T-helper 1 cell treated with Interleukin-12 subunit alpha and Interleukin-12 subunit beta and Interleukin-4 antibody, amounts not matched to agents 30 μg/mL and 1 μg/mL, for 36 hours (primary cell): ENCODE data around the gene BHLHA15.

Source experiments
- H3K27ac Mint-ChIP-seq: one replicate; pipeline ENCODE4 v1.8.0; 2021; ENCODE audit warnings: mild to moderate bottlenecking, mixed read lengths
- H3K27me3 Mint-ChIP-seq: one replicate; pipeline ENCODE4 v1.8.0; 2021; ENCODE audit warnings: low read depth, mixed read lengths
- H3K36me3 Mint-ChIP-seq: one replicate; pipeline ENCODE4 v1.8.0; 2021; ENCODE audit warnings: low read depth, mixed read lengths
- H3K4me1 Mint-ChIP-seq: one replicate; pipeline ENCODE4 v1.8.0; 2021; ENCODE audit warnings: low read depth, mixed read lengths
- H3K4me3 Mint-ChIP-seq: one replicate; pipeline ENCODE4 v1.8.0; 2021; ENCODE audit warnings: mild to moderate bottlenecking, moderate library complexity, mixed read lengths
- H3K9me3 Mint-ChIP-seq: one replicate; pipeline ENCODE4 v1.8.0; 2021; ENCODE audit warnings: mixed read lengths

The BHLHA15 gene

DNA sequence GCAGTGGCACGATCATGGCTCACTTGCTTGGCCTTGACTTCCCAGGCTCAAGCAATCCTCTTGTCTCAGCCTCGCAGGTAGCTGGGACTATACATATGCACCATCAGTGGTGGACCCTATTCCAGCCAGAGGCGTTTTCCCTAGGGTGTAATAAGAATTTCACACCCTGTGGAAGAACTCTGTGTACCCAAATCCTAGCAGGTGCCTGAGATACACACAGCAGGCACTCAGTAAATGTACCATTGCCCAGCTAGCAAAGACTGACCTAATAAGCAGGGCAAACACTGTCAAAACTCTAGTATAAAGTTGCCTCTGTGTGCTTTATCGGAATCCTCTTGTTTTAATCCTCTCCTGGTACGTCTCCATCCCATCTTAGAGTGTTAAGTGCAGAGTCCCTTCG lies 33.7 kb upstream of the BHLHA15 start:
- H3K9me3 Mint-ChIP-seq: no peaks in the 10 kb centered on the region
- H3K4me3 Mint-ChIP-seq: no peak overlapping the region
- H3K36me3 Mint-ChIP-seq: peaks cover 6% of the 10 kb centered on the region
- H3K27me3 Mint-ChIP-seq: no peaks in the 10 kb centered on the region
- H3K27ac Mint-ChIP-seq: no peak overlapping the region
- H3K4me1 Mint-ChIP-seq: no peaks in the 10 kb centered on the region

DNA sequence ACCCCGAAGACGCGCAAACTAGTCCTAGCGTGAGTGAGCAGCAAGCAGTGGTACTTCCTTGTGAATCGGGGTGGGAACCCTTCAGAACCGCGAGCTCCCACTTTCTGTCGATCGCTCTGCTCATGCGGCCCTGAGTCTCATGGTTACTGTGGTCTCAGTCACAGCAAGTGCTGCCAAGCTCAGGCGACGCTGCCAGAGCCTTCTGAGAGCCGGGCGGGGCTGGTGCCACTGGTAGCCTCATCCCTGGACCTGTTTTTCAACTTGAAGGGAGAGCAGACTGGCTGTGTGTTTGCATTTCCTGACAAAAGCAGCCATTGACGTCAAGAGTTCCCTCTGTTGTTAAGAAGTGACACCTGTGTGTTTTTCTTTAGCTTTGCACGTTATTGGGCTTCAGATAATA lies 32.9 kb upstream of the BHLHA15 start:
- Mint-ChIP-seq H3K9me3 (no peaks in the 10 kb centered on the region), H3K36me3 (peaks cover 4% of the 10 kb centered on the region), H3K27me3 (no peaks in the 10 kb centered on the region), H3K4me1 (no peaks in the 10 kb centered on the region), H3K27ac (no peak overlapping the region), H3K4me3 (no peak overlapping the region)

DNA sequence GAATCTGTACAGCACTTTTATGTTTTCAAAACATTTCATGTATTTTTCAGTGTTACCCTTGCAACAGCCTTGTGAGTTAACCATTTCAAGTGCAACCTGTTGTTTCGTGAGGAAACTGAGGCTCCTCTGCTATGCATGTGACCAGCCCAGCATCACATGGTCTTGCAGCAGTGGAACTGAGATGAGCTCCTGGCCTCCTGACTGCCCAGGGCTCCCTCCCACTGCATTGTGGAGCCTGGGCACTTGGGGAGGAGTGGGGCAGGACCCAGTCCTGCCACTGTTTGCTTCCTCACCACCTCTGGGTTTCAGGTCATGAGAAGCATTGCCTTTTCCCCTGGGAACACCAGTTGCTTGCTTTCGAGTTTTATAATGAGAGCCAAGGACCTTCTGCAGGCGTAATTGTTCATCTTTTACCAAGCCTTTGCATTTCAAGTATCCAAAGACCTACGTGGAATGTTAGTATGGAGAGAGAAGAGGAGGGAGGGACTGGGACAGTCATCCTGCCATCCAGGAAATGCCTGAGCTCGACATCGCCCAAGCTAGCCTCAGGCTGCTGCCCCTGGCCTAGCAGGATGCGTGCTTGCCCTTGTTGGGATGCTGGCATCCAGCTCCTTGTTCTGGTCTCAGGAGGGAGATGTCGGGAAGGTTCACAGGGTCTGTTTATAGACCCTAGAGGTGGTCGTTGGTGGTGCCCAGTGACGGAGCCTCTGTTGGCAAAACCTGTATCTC lies 32.3 kb upstream of the BHLHA15 start:
- H3K27ac Mint-ChIP-seq: no peak overlapping the region
- no peaks in the 10 kb centered on the region for H3K4me1 Mint-ChIP-seq

DNA sequence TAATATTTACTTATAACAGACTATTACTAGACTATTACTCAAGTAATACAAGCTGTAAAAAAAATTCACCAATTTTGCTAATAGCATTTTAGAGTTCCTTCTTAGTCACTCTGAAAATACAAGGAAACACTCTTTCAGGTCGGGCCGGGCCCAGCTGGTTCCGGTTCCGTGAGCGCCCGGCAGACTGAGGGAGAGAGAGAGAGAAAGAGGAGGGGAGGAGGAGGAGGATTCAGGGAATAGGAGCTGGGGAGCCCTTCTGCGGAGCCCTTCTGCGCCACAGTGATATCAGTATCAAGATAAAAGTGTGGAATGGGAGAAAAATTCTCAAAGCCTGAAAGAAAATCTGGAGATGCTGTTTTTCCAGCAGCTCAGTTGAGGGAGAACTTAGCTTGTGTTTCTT lies 30.5 kb upstream of the BHLHA15 start:
- H3K27ac Mint-ChIP-seq: no peak overlapping the region
- no peaks in the 10 kb centered on the region for H3K4me1 Mint-ChIP-seq
- no peaks in the 10 kb centered on the region for H3K27me3 Mint-ChIP-seq
- H3K4me3 Mint-ChIP-seq: no peak overlapping the region
- H3K9me3 Mint-ChIP-seq: no peaks in the 10 kb centered on the region
- H3K36me3 Mint-ChIP-seq: no peaks in the 10 kb centered on the region

More for the DNA sequence above, 32.3 kb upstream of the BHLHA15 start:
- Mint-ChIP-seq H3K9me3 (no peaks in the 10 kb centered on the region), H3K4me3 (no peak overlapping the region), H3K36me3 (peaks cover 4% of the 10 kb centered on the region), H3K27me3 (no peaks in the 10 kb centered on the region)

DNA sequence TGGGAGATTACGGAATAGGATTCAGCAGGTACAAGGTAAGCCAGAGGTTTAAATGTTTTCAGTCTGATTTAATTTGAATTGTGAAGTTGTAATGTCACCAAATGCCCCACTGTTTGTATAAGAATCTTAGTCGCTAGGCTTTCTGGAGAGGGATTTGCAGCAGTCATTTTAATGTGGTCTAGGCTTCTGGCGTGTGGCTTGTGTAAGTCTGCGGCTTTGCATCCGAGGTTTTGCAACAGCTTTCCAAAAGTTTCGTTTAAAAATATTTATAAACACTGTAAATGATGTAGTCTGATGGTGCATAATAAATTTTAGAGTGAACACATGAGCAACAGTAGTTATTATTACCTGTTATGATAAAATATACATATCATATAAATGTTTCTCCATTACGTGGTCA lies 26.1 kb upstream of the BHLHA15 start:
- H3K36me3 Mint-ChIP-seq: peaks cover 7% of the 10 kb centered on the region
- H3K27me3 Mint-ChIP-seq: no peaks in the 10 kb centered on the region
- H3K27ac Mint-ChIP-seq: no peak overlapping the region
- H3K9me3 Mint-ChIP-seq: no peaks in the 10 kb centered on the region
- H3K4me3 Mint-ChIP-seq: no peak overlapping the region
- H3K4me1 Mint-ChIP-seq: peaks cover 6% of the 10 kb centered on the region

DNA sequence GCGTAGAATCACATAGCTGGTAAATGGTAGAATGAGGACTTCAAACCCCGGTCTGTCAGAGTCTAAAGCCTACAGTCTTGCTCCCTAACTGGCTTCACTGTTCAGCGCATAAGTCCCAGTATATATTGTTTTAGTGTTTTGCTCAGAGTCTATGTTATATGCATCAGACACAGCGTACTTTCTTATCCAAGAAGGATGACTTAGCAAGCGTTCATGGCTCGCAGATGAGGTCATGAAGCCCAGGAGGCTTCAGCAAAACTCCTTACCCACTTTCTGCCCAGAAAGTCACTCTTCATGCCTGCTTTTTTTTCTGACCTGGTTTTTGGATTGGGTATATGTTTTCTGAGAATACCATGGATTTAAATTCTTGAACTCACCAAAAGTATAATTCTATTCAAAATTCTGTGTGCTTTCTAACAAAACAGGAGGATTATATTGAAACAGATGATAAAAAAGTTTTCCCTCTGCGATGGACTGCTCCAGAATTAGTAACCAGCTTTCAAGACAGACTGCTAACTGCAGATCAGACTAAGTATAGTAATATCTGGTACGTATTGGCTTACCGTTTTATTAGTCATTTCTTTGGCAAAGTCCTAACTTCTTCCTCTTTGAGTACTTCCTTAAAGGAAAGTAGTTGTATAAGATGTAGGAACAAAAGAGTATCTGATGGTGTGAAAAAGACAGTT lies 24.6 kb upstream of the BHLHA15 start:
- H3K9me3 Mint-ChIP-seq: no peaks in the 10 kb centered on the region
- H3K27me3 Mint-ChIP-seq: no peaks in the 10 kb centered on the region
- H3K4me1 Mint-ChIP-seq: peaks cover 7% of the 10 kb centered on the region
- no peak overlapping the region for H3K4me3 Mint-ChIP-seq
- peaks cover 9% of the 10 kb centered on the region for H3K36me3 Mint-ChIP-seq
- H3K27ac Mint-ChIP-seq: no peak overlapping the region

DNA sequence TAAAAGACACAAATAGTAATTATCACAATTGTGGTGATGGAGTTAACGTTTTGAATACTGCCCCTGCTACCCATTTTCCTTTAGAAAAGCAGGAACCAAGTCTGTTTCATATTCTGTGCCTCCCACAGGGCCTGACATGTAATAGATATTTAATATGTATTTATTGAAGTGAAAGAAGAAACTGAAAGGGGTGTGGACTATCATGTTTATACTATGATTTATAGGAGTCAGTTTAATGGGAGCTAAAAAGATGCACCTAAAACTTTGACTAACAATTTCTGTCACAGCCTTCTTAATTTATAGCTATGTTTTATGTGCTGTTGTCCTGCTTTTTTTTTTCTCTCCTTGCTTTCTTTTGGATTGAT lies 24.1 kb upstream of the BHLHA15 start:
- H3K4me3 Mint-ChIP-seq: no peak overlapping the region
- peaks cover 7% of the 10 kb centered on the region for H3K4me1 Mint-ChIP-seq
- peaks cover 9% of the 10 kb centered on the region for H3K36me3 Mint-ChIP-seq
- H3K9me3 Mint-ChIP-seq: no peaks in the 10 kb centered on the region
- H3K27ac Mint-ChIP-seq: no peak overlapping the region
- H3K27me3 Mint-ChIP-seq: no peaks in the 10 kb centered on the region

DNA sequence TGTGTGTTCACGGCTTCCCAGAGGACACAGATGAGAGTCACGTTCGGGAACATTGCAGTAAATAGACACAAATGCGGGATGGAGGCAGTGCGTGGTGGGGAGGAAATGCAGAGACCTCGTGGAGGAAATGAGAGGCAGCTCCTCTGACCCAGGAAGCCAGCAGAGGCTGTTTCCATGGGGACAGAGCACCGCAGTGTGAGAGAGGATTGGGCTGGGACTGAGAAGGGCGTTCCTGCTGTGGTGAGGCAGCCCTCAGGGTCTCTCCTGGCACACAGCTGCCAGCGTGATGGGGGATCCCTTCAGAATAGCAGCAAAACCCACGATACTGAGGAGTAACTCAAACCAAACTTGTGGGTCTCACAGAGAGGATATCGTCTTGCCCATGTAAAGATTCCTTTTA lies 21.7 kb upstream of the BHLHA15 start:
- H3K27ac Mint-ChIP-seq: no peak overlapping the region

DNA sequence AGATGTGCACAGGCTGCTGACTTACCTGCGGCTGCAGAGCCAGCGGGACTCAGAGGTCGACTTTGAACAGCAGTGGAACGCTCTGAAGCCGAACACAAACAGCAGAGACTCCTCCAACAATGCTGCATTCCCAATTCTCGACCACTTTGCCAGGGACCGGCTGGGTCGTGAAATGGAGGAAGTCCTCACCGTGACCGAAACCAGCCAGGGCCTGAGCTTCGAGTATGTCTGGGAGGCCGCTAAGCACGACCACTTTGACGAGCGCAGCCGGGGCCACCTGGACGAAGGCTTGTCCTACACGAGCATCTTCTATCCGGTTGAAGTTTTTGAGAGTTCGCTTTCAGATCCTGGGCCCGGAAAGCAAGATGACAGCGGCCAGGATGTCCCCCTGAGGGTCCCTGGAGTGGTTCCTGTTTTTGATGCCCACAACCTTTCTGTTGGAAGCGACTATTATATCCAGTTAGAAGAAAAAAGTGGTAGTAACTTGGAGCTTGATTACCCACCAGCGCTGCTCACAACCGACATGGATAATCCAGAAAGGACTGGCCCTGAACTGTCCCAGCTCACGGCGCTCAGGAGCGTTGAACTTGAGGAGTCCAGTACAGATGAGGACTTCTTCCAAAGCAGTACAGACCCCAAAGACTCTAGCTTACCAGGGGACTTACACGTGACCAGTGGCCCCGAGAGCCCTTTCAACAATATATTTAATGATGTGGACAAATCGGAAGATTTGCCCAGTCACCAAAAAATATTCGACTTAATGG lies 19.4 kb upstream of the BHLHA15 start:
- H3K4me1 Mint-ChIP-seq: peaks cover 7% of the 10 kb centered on the region

More for the DNA sequence above, 21.7 kb upstream of the BHLHA15 start:
- no peaks in the 10 kb centered on the region for H3K27me3 Mint-ChIP-seq
- H3K4me1 Mint-ChIP-seq: peaks cover 7% of the 10 kb centered on the region
- peaks cover 9% of the 10 kb centered on the region for H3K36me3 Mint-ChIP-seq
- no peak overlapping the region for H3K4me3 Mint-ChIP-seq
- H3K9me3 Mint-ChIP-seq: no peaks in the 10 kb centered on the region

DNA sequence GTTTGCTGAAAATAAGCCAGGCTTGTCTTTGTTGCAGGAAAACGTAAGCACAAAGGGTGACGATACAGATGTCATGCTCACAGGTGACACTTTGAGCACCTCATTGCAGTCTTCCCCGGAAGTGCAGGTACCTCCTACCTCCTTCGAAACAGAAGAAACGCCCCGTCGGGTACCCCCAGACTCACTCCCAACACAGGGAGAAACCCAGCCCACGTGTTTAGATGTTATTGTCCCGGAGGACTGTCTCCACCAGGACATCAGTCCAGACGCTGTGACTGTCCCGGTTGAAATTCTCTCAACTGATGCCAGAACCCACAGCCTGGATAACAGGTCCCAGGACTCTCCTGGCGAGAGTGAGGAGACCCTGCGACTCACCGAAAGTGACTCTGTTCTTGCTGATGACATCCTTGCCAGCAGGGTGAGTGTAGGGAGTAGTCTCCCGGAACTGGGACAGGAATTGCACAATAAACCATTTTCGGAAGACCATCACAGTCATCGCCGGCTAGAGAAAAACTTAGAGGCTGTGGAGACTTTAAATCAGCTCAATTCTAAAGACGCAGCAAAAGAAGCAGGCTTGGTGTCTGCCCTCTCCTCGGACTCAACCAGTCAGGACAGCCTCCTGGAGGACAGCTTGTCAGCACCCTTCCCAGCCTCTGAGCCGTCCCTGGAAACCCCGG lies 18.3 kb upstream of the BHLHA15 start:
- H3K27me3 Mint-ChIP-seq: no peaks in the 10 kb centered on the region
- H3K36me3 Mint-ChIP-seq: peaks cover 9% of the 10 kb centered on the region
- H3K4me3 Mint-ChIP-seq: no peak overlapping the region
- H3K4me1 Mint-ChIP-seq: peaks cover 7% of the 10 kb centered on the region
- no peaks in the 10 kb centered on the region for H3K9me3 Mint-ChIP-seq
- H3K27ac Mint-ChIP-seq: no peak overlapping the region

More for the DNA sequence above, 19.4 kb upstream of the BHLHA15 start:
- no peak overlapping the region for H3K4me3 Mint-ChIP-seq
- no peaks in the 10 kb centered on the region for H3K27me3 Mint-ChIP-seq
- no peaks in the 10 kb centered on the region for H3K9me3 Mint-ChIP-seq
- peaks cover 9% of the 10 kb centered on the region for H3K36me3 Mint-ChIP-seq
- no peak overlapping the region for H3K27ac Mint-ChIP-seq

DNA sequence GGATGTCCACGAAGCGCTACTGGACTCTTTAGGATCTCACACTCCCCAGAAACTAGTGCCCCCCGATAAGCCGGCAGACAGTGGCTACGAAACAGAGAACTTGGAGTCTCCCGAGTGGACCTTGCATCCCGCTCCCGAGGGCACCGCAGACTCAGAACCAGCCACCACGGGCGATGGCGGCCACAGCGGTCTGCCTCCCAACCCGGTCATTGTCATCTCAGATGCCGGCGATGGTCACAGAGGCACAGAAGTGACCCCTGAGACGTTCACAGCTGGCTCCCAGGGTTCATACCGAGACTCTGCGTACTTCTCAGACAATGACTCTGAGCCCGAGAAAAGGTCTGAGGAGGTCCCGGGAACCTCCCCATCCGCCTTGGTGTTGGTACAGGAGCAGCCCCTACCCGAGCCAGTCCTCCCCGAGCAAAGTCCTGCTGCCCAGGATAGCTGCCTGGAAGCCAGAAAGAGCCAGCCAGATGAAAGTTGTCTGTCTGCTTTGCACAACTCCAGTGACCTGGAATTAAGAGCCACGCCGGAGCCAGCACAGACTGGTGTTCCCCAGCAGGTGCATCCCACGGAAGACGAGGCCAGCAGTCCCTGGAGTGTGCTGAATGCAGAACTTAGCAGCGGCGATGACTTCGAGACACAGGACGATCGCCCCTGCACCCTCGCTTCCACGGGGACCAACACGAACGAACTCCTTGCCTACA lies 17.6 kb upstream of the BHLHA15 start:
- peaks cover 7% of the 10 kb centered on the region for H3K36me3 Mint-ChIP-seq
- no peak overlapping the region for H3K27ac Mint-ChIP-seq
- H3K4me3 Mint-ChIP-seq: no peak overlapping the region
- H3K4me1 Mint-ChIP-seq: peaks cover 7% of the 10 kb centered on the region
- H3K9me3 Mint-ChIP-seq: no peaks in the 10 kb centered on the region
- no peaks in the 10 kb centered on the region for H3K27me3 Mint-ChIP-seq

DNA sequence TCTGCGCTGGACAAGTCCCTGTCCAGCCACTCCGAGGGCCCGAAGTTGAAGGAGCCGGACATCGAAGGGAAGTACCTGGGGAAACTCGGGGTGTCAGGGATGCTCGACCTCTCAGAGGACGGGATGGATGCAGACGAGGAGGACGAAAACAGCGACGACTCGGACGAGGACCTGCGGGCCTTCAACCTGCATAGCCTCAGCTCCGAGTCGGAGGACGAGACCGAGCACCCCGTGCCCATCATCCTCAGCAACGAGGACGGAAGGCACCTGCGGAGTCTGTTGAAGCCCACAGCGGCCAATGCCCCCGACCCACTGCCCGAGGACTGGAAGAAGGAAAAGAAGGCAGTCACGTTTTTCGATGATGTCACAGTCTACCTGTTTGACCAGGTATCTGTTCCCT lies 17.1 kb upstream of the BHLHA15 start:
- peaks cover 3% of the 10 kb centered on the region for H3K9me3 Mint-ChIP-seq
- H3K4me1 Mint-ChIP-seq: peaks cover 5% of the 10 kb centered on the region
- H3K27me3 Mint-ChIP-seq: no peaks in the 10 kb centered on the region
- no peak overlapping the region for H3K27ac Mint-ChIP-seq
- H3K36me3 Mint-ChIP-seq: peaks cover 6% of the 10 kb centered on the region
- H3K4me3 Mint-ChIP-seq: no peak overlapping the region

DNA sequence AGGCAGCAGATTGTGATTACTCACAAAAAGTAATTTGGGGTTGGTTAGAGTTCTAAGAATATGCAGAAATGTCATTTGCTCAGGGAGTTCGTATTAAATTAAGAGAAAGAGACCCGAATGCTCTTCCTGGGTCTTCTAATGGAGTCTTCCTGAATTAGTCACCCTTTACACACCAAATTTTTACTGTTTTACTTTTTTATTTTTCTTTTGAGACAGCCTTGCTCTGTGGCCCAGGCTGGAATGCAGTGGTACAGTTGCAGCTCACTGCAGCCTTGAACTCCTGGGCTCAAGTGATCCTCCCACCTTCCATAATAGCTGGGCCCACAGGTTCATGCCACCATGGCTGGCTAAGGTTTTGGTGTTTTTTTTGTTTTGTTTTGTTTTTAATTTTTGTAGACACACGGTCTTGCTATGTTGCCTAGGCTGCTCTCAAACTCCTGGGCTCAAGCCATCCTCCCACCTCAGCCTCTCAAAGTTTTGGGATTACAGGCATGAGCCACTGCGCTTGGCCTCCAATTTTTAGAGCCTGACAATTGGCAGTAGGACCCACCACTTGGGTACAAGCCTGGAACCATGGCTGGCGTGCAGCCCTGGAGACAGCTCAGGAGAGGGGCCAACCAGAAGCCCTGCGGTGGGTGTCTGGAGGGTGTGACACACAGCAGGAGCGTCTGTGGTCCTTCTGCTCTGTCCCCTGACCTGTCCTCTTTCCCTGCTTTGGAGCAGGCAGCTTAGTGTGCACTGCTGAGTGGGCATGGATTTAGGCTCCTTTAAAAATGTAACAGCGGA lies 16.4 kb upstream of the BHLHA15 start:
- Mint-ChIP-seq H3K27me3 (no peaks in the 10 kb centered on the region), H3K9me3 (peaks cover 5% of the 10 kb centered on the region), H3K36me3 (peaks cover 9% of the 10 kb centered on the region), H3K4me1 (peaks cover 1% of the 10 kb centered on the region), H3K4me3 (no peak overlapping the region), H3K27ac (no peak overlapping the region)
